GM12891 (cell line): ENCODE data around the gene NACC2.

ENCODE experiments used
- DNase-seq: peaks from one replicate; pipeline ENCODE4 v3.0.0; 2011; ENCODE audit warnings: low spot score; ENCODE audit not compliant: insufficient read length
- FAIRE-seq: peaks from 2 replicates; lab custom pipeline; 2011; peaks lifted over from hg19 to GRCh38; lab: Jason Lieb, UNC
- PAX5 ChIP-seq: IDR thresholded peaks from 2 replicates; pipeline ENCODE4 v1.6.1; 2011; ENCODE audit warnings: low read length, moderate library complexity, mild to moderate bottlenecking; ENCODE audit not compliant: insufficient read depth, severe bottlenecking
- POLR2A ChIP-seq: IDR thresholded peaks from 2 replicates; pipeline ENCODE4 v1.6.1; 2011; ENCODE audit warnings: low read depth, low read length, control low read depth
- POLR2AphosphoS5 ChIP-seq: IDR thresholded peaks from 2 replicates; pipeline ENCODE4 v1.6.1; 2011; ENCODE audit warnings: low read depth, low read length, control low read depth
- POU2F2 ChIP-seq: IDR thresholded peaks from 2 replicates; pipeline ENCODE4 v1.6.1; 2011; ENCODE audit warnings: low read depth, mild to moderate bottlenecking, control low read depth, low read length, moderate library complexity
- SPI1 ChIP-seq: IDR thresholded peaks from 2 replicates; pipeline ENCODE4 v1.6.1; 2011; ENCODE audit warnings: low read depth, low read length, control low read depth
- TAF1 ChIP-seq: IDR thresholded peaks from 2 replicates; pipeline ENCODE4 v1.6.1; 2011; ENCODE audit warnings: low read depth, low read length, control low read depth

Gene NACC2

DNA sequence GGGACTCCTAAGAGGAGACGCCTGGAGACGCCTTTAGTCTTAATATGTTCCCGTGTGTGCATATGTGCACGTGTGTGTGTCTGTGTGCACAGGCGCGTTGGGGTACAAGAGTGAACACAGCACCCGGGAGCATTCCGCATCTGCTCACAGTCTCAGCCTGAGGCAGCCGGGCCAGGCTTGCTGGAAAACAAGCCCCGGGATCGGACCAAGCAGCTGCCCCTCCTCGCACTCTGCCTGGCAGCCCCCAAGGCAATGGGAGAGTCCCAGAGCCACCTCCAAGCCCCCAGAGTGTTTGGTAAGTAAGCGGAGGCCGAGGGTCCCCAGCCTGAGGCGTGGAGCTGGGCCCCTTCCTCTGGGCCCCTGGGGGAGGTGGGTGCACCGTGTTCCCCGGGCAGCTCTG is 106.6 kb downstream of the NACC2 start:
- DNase-seq (no peak), FAIRE-seq (no peak)
- no peak for TF ChIP-seq POLR2A
- no peak for TF ChIP-seq TAF1
- no peak for TF ChIP-seq PAX5

DNA sequence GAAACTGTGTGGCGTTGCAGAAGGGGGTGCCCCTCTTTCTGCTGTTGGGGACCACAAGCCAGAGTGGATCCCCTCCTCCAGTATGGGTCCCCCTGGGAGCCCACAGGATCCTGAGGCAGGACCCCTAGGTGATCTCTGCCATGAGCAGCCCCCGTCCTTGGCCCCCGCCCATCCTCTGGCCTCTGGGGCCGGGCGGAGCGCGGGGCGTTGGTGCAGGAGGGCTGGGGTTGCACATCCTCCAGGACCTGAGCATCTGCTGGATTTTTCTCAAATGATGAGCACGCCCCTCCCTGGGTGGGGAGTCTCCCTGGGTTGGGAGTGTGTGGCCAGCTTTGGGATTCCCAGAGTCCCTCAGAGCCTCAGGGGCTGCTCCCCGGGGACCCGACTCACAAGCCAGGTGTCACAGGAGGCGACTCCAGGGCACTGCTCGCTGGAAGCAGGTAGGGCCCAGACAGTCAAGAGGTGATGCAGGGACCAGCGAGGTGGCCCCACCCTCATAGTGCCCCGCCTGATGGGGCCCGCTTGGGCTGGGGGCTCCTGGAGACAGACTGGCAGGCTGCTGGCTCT is 107.2 kb downstream of the NACC2 start:
- TF ChIP-seq SPI1 (no peak), POLR2AphosphoS5 (no peak), POU2F2 (no peak), POLR2A (no peak), PAX5 (no peak), TAF1 (no peak)
- no peak for FAIRE-seq
- no peak for DNase-seq

DNA sequence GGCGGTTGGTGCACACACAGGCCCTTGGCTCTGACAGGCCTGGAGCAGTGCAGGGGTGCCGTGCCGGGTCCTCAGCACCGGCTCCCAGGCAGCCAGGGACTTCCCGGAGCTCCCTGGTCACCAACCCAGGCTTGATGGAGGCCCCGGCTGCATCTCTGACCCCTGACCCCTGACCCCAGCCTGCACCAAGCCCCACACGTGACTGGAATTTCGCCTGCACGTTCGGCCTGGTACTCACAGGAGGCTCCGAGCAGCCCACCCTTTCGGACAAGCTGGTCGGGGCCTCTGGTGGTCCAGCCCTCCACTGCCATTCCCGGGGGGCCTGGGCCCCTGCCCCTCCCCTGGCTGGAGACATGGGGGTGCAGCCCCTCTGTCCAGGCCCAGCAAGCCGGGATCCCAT is 108.5 kb downstream of the NACC2 start:
- FAIRE-seq = no peak
- DNase-seq = no peak
- no peak for TF ChIP-seq PAX5
- TF ChIP-seq SPI1 = no peak

DNA sequence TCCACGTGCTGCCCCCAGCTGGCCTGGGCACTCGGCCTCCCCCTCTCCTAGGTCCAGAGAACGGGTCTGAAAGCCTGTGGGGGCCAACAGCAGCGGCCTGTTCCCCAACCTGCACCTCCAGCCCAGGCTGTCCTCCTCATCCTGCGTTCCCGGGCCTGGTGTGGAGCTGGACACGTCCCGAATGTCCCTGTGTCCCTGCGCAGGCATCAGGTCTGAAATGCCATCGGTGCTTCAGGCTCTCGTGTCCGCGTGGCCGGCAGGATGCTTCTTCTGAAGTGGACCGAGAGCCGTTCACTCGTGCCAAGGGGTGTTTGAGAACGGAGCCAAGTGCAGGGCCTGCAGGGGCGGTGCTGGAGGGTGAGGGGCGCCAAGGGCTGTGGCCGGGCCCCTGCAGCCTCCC is 109.2 kb downstream of the NACC2 start:
- DNase-seq (no peak), FAIRE-seq (no peak)
- no peak for TF ChIP-seq POLR2A
- TF ChIP-seq SPI1 = no peak
- TF ChIP-seq POU2F2 = no peak
- no peak for TF ChIP-seq POLR2AphosphoS5
- no peak for TF ChIP-seq TAF1
- no peak for TF ChIP-seq PAX5

DNA sequence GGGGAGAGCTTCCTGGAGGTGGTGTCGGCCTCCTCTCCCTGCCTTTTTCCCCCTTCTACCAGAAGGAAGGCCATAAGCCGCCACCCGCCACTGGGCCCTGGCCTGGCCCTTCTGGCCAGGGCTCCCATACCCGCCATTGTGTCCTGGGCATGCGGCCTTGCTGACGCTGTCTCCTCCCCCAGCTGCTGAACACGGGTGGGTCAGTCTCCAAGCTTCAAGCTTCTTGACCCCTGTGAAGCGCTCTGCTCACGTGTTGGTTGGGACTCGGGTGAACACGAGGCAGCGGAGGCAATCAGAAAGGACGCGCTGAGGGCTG is 109.7 kb downstream of the NACC2 start:
- TF ChIP-seq TAF1 = no peak
- no peak for TF ChIP-seq SPI1
- no peak for TF ChIP-seq POLR2A
- TF ChIP-seq POLR2AphosphoS5 = no peak
- TF ChIP-seq PAX5 = no peak
- no peak for TF ChIP-seq POU2F2
- no peak for DNase-seq
- FAIRE-seq = no peak

DNA sequence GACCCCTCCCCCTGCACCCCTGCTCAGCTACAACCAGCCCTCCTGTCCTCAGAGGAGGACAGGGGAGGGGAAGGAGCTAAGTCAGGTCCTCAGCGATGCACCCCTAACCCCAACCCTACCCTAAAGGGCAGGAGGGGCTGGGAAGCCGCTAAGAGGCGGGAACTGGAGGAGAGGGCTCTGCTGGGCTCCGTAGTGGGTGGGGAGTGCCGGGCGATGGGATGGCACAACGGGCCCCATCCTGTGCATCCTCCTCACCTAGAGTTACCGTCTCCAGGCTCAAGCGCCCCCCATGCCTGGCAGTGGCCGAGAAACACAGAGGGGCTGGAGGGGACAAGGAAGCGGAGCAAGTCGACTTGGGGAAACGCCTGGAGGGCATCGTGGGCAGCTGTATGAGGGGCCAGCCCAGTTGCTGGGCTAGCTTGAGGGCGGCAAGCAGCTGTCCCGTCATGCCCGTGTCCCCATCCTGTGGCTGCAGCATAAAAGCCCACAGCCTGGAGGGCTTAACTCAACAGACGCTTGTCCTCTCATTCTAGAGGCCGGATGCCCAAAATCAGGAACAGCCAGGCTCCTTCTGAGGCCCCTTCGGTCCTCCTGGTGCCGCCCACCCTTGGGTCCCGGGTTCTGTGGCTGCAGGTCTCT is 110.9 kb downstream of the NACC2 start:
- DNase-seq (no peak), FAIRE-seq (no peak)
- TF ChIP-seq PAX5 (no peak), POU2F2 (no peak), SPI1 (no peak), POLR2AphosphoS5 (no peak), POLR2A (no peak), TAF1 (no peak)

DNA sequence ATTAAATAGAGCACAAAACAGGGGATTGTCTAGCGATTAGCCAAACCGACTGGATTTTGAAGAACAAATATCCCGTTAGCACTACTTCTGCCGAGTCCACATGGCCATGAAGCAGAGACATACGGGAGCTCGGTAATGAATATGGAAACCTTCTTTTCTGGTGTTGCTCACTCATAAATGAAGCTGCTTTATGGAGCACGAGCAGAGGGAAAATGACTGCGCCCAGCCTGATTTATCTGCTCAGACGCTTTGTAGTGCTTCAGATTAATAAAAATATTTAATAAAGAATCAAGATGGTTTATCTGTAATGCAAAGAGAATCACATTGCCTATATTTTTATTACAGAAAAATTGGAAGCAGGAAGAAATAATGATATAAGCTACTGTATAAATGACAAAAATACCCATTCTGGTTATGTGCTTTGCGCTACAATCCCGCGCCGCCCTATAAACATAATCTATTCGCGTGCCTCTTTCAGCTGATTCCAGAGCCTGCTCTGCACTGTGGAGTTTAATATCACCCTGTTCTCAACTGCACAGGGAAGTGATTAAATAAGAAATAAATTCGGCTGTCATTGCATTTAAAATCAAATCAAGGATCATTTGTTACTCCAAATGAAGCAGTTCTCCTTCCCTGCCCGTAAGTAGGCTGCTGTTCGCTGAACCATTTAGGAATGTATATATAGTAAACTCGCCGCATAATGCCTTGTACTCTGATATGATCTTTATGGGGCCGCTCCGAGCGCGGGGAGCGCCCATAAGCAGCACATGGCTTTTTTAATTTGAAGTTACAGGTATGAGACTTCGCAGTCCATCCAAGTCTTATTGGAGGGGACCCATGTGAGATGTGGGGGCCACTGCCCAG is 111.6 kb downstream of the NACC2 start:
- DNase-seq (no peak), FAIRE-seq (no peak)
- TF ChIP-seq POLR2AphosphoS5 = no peak
- no peak for TF ChIP-seq PAX5
- TF ChIP-seq POU2F2 = no peak
- no peak for TF ChIP-seq SPI1
- no peak for TF ChIP-seq POLR2A
- TF ChIP-seq TAF1 = no peak

DNA sequence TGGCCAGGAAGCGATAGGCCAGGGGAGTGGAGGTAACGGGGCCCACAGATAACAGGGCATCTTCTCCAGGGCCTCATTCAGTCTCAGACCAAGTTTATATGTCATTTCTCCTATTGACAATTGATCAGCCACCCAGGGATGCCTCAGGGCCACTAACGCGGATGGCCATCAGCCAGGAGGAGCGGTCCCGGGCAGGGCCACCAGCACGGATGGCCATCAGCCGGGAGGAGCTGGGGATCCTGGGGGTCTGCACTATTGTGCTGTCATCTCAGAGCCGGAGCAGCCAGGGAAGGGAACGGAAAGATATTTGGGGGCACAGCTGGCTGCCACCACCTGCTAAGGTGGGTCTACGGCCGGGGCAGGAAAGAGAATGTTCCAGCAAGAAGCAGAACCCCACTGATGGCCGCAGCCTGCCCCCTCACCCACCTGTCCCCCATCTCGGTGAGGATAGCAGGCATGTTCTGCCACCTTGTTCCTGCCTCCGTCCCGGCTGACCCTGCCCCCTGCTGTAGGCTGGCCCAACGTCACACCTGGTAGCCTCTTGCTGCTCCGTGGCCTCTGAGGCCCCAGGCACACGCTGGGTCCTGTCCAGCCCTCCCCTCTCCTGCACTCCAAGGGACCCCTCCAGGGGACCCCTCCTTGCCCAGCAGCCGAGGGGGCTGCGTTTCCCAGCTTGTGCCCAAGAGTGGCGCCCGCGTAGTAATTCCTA is 112.4 kb downstream of the NACC2 start:
- TF ChIP-seq SPI1 (no peak), TAF1 (no peak), POLR2AphosphoS5 (no peak), POU2F2 (no peak), PAX5 (no peak), POLR2A (no peak)
- DNase-seq = no peak
- FAIRE-seq = no peak

DNA sequence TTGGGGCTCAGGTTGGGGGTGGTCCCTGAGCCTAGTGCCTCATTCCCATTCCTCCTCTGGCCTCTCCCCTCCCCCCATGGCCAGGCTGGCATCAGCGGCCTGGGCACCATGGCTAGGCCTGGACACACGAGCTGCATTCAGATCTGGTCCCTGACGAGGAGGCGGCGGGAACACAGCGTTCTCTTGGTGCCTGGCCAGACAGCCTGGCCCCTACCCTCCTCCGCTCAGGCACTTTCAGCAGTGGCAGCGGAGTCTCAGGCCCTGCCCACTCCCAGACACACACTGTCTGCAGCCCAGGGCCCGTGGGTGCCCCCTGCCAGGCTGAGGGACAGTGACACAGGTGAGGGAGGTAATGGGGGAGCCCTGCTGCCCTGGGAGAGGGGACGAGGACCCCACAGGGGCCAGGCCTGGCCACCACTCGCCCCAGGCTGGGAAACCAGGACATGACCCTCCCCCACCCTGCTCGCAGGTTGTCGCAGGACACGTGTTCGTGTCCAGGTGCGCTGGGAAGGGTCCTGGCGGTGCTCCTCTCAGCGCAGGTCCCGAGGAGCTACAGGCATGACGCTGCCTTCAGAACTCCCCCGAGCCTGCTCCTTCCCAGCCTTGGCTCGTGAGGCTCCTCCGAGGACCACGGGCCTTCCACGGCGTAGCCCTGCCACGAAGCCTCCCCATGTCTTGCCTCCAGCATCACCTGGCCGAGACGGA is 114.0 kb downstream of the NACC2 start:
- FAIRE-seq (no peak), DNase-seq (no peak)
- no peak for TF ChIP-seq POLR2A
- TF ChIP-seq SPI1 = no peak
- no peak for TF ChIP-seq PAX5
- no peak for TF ChIP-seq POU2F2
- TF ChIP-seq TAF1 = no peak
- no peak for TF ChIP-seq POLR2AphosphoS5
